GM12872 (cell line): ENCODE data around the gene EXOSC10.

Experiments
- CTCF ChIP-seq: IDR thresholded peaks from 3 replicates; pipeline ENCODE4 v1.5.1; 2011; ENCODE audit warnings: low read depth, mild to moderate bottlenecking, low read length, moderate library complexity; ENCODE audit not compliant: insufficient read depth

EXOSC10 gene

DNA sequence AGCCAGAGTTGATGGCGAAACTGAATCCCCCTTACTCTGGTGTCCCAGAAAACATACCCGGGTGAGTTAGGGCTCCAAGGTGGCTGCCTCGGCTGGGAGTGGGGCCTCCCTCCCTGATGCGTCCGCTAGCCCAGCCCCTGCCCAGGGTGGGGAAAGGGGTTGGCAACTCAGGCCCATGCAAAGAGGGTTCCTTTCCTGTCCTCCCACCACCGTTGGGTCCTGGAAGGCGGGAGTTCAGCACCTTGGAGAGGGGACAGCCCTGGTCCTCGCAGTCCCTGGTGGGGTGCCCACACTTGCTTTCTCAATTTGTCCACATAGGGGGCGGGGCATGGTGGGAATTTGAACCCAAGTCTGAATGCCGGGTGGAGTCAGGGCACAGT, 45.9 kb downstream of the EXOSC10 start:
- TF ChIP-seq CTCF: no peak

- no peak for TF ChIP-seq CTCF
Observed at GRCh38 chr1:11052839-11053757, 46.6 kb downstream of the EXOSC10 start.

DNA sequence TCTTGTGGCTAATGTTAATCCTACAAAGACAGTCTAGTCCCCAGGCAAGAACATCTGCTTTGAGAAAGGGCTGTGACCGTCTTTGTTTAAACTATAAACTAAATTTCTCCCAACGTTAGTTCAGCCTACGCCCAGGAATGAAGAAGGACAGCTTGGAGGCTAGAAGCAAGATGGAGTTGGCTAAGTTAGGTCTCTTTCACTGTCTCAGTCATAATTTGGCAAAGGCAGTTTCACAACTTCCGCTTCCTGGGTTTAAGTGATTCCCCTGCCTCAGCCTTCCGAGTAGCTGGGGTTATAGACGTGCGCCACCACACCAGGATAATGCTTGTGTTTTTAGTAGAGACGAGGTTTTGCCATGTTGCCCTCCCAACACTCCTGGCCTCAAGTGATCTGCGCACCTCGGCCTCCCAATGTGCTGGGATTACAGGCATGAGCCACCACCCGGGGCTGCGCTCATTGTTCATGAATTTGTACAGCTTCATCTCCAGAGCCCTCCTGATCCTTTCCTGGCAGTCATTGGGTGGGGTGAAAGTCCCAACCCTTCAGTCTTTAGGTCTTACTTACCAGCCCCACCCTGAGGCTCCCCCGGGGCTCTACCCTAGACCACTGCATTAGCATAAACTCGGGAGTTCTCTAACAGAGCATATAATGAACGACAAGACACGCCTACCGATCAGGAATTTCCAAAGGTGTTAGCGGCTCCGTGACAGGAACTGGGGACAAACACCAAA, 47.7 kb downstream of the EXOSC10 start:
- TF ChIP-seq CTCF: no peak

DNA sequence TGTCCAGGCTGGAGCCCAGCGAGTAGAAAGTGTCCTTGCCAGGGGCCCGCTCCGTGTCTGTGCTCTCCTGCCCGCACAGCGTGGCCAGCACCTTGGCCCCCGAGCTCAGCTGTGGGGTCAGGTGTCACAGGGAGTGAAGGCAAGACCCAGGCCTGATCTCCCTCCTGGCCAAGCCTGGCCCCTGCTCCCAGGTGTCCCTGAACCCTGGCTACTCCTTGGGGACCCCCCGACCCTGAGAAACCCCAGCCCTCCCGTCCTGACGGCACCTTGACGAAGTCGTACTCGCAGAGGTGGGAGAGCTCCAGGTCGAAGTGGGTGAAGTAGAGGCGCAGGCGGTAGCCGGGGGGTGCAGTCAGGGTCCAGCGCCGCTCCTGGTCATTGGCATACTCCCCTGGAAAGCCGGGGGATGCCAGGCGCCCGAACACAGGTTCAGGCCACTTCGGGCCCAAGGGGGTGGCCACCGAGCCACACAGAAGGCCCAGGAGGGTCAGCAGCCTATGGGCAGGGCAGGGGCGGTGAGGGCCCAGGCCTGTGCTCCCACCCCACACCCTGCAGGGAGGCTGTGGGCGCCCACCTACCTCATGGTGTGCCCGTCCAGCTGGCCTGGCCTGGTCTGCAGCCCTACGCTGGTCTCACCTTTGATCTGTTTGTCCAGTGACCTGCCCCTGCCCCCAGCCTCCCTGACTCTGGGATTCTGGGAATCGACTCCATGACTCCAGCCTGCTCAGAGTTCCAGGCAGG, 52.9 kb downstream of the EXOSC10 start, which contains the start of gene MASP2:
Gene MASP2 (minus strand): TSS at position 615 of the 741 bp plus-strand sequence. CDS start 32 bp downstream, at position 583.
- no peak for TF ChIP-seq CTCF

DNA sequence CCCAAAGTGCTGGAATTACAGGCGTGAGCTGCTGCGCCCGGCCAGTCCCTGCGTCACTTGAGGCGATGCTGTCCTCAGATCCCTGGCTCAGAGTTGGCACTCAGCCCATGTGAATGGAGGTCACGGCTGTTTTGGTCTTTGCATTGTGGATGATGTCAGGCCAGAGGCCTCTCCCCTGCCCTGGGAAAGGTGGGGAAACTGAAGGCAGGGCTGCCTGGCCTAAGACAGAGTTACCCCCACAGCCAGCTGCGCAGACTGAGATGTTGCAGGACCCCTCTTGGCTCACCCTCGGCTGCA, 53.5 kb downstream of the EXOSC10 start:
- TF ChIP-seq CTCF: no peak

GRCh38 chr1:11045428-11046269, 54.0 kb downstream of the EXOSC10 start:
- no peak for TF ChIP-seq CTCF
